Fibroblast of villous mesenchyme (primary cell): ENCODE results near the gene FGR. TPM values are rescaled to one million over a fixed set of nuclear protein-coding genes. Genes with fewer than 3 reads are reported as not detected.
A peak's percentile ranks its signal among the peaks of the same experiment; 100 is the strongest.

Experiments
- DNase-seq: peaks from one replicate; pipeline ENCODE4 v3.0.0-alpha.2; 2010; ENCODE audit warnings: low read depth
- H3K4me3 ChIP-seq: 2 replicates; pipeline ENCODE4 v1.5.1; 2011; ENCODE audit warnings: low read depth, mild to moderate bottlenecking, low read length
- total RNA-seq: library from RNA; depleted of rRNA; stranded (reverse); fragments of >200 nt; gene quantifications from 2 replicates; pipeline ENCODE4 v1.2.3, GENCODE V29; 2012
- TF ChIP-seq, protein P1 (sequence below): IDR thresholded peaks from 2 replicates; pipeline ENCODE4 v1.5.1; 2012; ENCODE audit warnings: low read depth, mild to moderate bottlenecking, low read length; ENCODE audit not compliant: insufficient read depth

FGR gene
- total RNA-seq, 1 donor = not detected

- peak overlapping the region; percentile 52 for H3K4me3 ChIP-seq
- TF ChIP-seq, protein P1, sequence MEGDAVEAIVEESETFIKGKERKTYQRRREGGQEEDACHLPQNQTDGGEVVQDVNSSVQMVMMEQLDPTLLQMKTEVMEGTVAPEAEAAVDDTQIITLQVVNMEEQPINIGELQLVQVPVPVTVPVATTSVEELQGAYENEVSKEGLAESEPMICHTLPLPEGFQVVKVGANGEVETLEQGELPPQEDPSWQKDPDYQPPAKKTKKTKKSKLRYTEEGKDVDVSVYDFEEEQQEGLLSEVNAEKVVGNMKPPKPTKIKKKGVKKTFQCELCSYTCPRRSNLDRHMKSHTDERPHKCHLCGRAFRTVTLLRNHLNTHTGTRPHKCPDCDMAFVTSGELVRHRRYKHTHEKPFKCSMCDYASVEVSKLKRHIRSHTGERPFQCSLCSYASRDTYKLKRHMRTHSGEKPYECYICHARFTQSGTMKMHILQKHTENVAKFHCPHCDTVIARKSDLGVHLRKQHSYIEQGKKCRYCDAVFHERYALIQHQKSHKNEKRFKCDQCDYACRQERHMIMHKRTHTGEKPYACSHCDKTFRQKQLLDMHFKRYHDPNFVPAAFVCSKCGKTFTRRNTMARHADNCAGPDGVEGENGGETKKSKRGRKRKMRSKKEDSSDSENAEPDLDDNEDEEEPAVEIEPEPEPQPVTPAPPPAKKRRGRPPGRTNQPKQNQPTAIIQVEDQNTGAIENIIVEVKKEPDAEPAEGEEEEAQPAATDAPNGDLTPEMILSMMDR = no peak
- peak; percentile 83 for DNase-seq
Observed at GRCh38 chr1:27659497-27660299, 24.7 kb upstream of the FGR start.

GRCh38 chr1:27658951-27659496 lies 24.0 kb upstream of the FGR start:
- DNase-seq = peak; percentile 52
- TF ChIP-seq, protein P1 = no peak
- no peak overlapping the region for H3K4me3 ChIP-seq

DNA sequence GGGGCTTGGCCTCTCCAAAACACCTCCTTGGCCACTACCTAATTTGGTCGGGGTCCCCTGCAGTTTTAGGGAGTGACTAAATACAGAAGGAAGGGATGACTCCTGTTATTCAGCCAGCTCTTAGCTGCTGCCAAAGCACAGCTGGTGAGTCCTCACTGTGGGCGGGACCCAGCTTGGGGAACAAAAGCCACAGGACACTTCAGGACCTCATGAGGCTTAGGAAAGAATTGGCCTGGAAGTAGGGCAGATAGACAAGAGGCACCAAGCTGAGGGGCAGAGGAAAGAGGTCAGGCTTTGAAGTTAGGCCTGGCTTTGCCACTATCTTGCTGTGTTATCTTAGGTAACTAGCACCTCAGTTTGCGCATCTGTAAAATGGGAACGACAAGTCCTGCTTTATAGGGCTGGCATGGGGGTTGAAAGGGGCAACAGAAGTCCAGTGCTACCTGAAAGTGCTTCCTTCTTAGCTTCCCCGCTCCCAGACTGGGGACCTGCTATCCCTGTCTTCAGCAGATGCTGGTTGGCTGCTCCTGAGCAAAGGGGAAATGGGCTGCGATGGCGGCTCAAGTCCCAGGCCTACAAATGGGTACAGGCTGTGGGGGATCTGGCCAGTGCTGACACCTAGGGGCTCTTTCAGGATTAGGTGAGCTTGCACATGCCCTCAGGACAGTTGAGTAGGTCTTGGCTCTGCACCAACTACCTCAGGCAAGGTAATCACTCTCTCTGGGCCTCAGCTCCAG lies 21.3 kb upstream of the FGR start:
- DNase-seq = peak; percentile 23
- no peak overlapping the region for H3K4me3 ChIP-seq
- TF ChIP-seq, protein P1 = no peak

GRCh38 chr1:27655151-27655937 lies 20.4 kb upstream of the FGR start:
- TF ChIP-seq, protein P1 = no peak
- no peak overlapping the region for H3K4me3 ChIP-seq
- no peak for DNase-seq

DNA sequence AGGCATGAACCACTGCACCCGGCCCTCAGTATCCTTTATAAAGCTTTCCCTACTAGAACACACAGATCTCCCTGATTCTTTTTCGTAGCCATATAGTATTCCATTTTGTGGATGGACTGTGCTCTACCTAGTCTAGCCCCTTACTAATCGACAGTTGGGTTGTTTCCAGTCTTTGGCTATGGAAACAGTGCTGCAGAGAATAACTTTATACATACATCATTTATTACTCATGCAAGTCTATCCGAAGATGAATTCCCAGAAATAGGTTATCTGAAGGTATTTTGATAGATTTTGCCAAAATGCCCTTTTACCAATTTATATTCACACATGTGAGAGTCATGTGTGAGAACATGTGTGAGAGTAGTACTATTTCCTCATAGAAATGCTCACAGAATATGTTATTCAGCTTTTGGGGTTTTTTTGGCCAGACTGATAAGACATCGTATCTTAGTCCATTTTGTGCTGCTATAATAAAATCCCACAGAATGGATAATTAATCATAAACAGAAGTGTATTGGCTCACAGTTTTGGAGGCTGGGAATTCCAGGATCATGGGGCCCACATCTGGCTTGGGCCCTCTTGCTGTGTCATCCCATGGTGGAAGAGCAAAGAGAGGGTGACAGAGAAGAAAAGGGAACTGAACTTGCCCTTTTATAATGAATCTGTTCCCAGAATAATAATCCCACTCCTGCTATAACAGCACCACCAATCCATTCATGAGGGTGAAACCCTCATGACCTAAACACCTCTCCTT lies 17.3 kb upstream of the FGR start:
- DNase-seq = no peak
- TF ChIP-seq, protein P1 = no peak
- H3K4me3 ChIP-seq = no peak overlapping the region
